HepG2 (cell line): ENCODE data around the gene DNAJC1. TPM values are rescaled to one million over a fixed set of nuclear protein-coding genes. Genes with fewer than 3 reads are reported as not detected.

Source experiments
- CBFB ChIP-seq: sonication (generic); formaldehyde crosslinking; IDR thresholded peaks from 2 replicates; pipeline ENCODE4 v1.4.0; 2020; ENCODE audit warnings: missing genetic modification reagents
- CCAR2 ChIP-seq: fragments of 200-400 bp; formaldehyde crosslinking; optimal IDR thresholded peaks from 2 replicates; pipeline ENCODE3; 2018; ENCODE audit warnings: low read depth, mild to moderate bottlenecking, low read length, moderate library complexity
- DPF2 ChIP-seq: sonication (generic); formaldehyde crosslinking; IDR thresholded peaks from 2 replicates; pipeline ENCODE4 v1.4.0; 2020; ENCODE audit warnings: mild to moderate bottlenecking, low read depth, missing genetic modification reagents, borderline replicate concordance
- GATAD1 ChIP-seq: IDR thresholded peaks from 2 replicates; pipeline ENCODE4 v1.6.1; 2016; ENCODE audit warnings: missing genetic modification reagents, missing compliant biosample characterization
- GTF2F1 ChIP-seq: fragments of 150-350 bp; IDR thresholded peaks from 2 replicates; pipeline ENCODE4 v1.6.1; 2014; ENCODE audit warnings: low read length
- HDAC1 ChIP-seq: sonication (generic); formaldehyde crosslinking; IDR thresholded peaks from 2 replicates; pipeline ENCODE4 v1.5.1; 2020; ENCODE audit warnings: mild to moderate bottlenecking, missing genetic modification reagents
- HOXA5 ChIP-seq: sonication (generic); formaldehyde crosslinking; IDR thresholded peaks from 2 replicates; pipeline ENCODE4 v1.4.0; 2020; ENCODE audit warnings: missing genetic modification reagents
- MLLT10 ChIP-seq: sonication (generic); formaldehyde crosslinking; IDR thresholded peaks from 2 replicates; pipeline ENCODE4 v1.4.0; 2020; ENCODE audit warnings: missing genetic modification reagents
- NFYB ChIP-seq: sonication (generic); formaldehyde crosslinking; IDR thresholded peaks from 2 replicates; pipeline ENCODE4 v1.4.0; 2020; ENCODE audit warnings: missing genetic modification reagents
- NR2C2 ChIP-seq: sonication (generic); formaldehyde crosslinking; IDR thresholded peaks from 2 replicates; pipeline ENCODE4 v1.4.0; 2020; ENCODE audit warnings: missing genetic modification reagents, mild to moderate bottlenecking, moderate library complexity, borderline replicate concordance
- NRL ChIP-seq: sonication (generic); formaldehyde crosslinking; IDR thresholded peaks from 2 replicates; pipeline ENCODE4 v1.5.0; 2020; ENCODE audit warnings: missing genetic modification reagents, mild to moderate bottlenecking, moderate library complexity, borderline replicate concordance
- PHB2 ChIP-seq: fragments of 450-650 bp; IDR thresholded peaks from 2 replicates; pipeline ENCODE4 v1.6.1; 2018; ENCODE audit not compliant: partially characterized antibody
- SETDB1 ChIP-seq: sonication (generic); formaldehyde crosslinking; IDR thresholded peaks from 2 replicates; pipeline ENCODE4 v1.5.1; 2020; ENCODE audit warnings: missing genetic modification reagents, mild to moderate bottlenecking, borderline replicate concordance
- SMAD3 ChIP-seq: sonication (generic); formaldehyde crosslinking; IDR thresholded peaks from 2 replicates; pipeline ENCODE4 v1.4.0; 2020; ENCODE audit warnings: missing genetic modification reagents
- SMARCE1 ChIP-seq: fragments of 450-650 bp; IDR thresholded peaks from 2 replicates; pipeline ENCODE4 v1.6.1; 2017; ENCODE audit warnings: borderline replicate concordance
- ZMAT3 ChIP-seq: sonication (generic); formaldehyde crosslinking; conservative IDR thresholded peaks from 2 replicates; pipeline ENCODE4 v1.7.0; 2021; ENCODE audit warnings: missing genetic modification reagents
- ZMYM2 ChIP-seq: sonication (generic); formaldehyde crosslinking; IDR thresholded peaks from 2 replicates; pipeline ENCODE4 v1.8.0; 2022; ENCODE audit warnings: mild to moderate bottlenecking, missing genetic modification reagents
- ZMYM4 ChIP-seq: sonication (generic); formaldehyde crosslinking; IDR thresholded peaks from 2 replicates; pipeline ENCODE4 v1.8.1; 2023; ENCODE audit warnings: mild to moderate bottlenecking, missing genetic modification reagents
- ZNF30 ChIP-seq: sonication (generic); formaldehyde crosslinking; IDR thresholded peaks from 2 replicates; pipeline ENCODE4 v1.5.0; 2020; ENCODE audit warnings: mild to moderate bottlenecking, missing genetic modification reagents
- ZNF33B ChIP-seq: sonication (generic); formaldehyde crosslinking; IDR thresholded peaks from 2 replicates; pipeline ENCODE4 v1.5.1; 2020; ENCODE audit warnings: mild to moderate bottlenecking, missing genetic modification reagents
- ZNF432 ChIP-seq: sonication (generic); formaldehyde crosslinking; IDR thresholded peaks from 2 replicates; pipeline ENCODE4 v1.5.0; 2020; ENCODE audit warnings: missing genetic modification reagents, mild to moderate bottlenecking, borderline replicate concordance
- ZNF441 ChIP-seq: sonication (generic); formaldehyde crosslinking; IDR thresholded peaks from 2 replicates; pipeline ENCODE4 v1.7.0; 2021; ENCODE audit warnings: missing genetic modification reagents, borderline replicate concordance
- ZNF629 ChIP-seq: sonication (generic); formaldehyde crosslinking; conservative IDR thresholded peaks from 2 replicates; pipeline ENCODE4 v1.5.0; 2020; ENCODE audit warnings: missing genetic modification reagents
- ZNF841 ChIP-seq: sonication (generic); formaldehyde crosslinking; IDR thresholded peaks from 2 replicates; pipeline ENCODE4 v1.8.1; 2023; ENCODE audit warnings: missing genetic modification reagents, borderline replicate concordance
- polyA plus RNA-seq, 8 experiments: library from polyadenylated mRNA; depleted of rRNA in 3 of 8; stranded (reverse) in 7 of 8; unstranded in 1 of 8; fragments of >200 nt; fragmentation: Illumina TruSeq in 4 of 8; extraction: Trizol in 4 of 8; gene quantifications; 2 replicates each; pipeline versions ENCODE4 v1.2.1 to v1.2.3, GENCODE V29; 2011 to 2016; ENCODE audit warnings: low read depth in 4 of 8, missing spikeins in 1 of 8, mixed read lengths in 1 of 8; ENCODE audit not compliant: insufficient read depth in 1 of 8
- total RNA-seq, 5 experiments: library from RNA; depleted of rRNA; stranded (reverse); fragments of >200 nt; fragmentation: Illumina TruSeq; extraction: Trizol; gene quantifications; 2 replicates each; pipeline ENCODE4 v1.2.3, GENCODE V29; 2016; ENCODE audit warnings: low read depth in 1 of 5
- TF ChIP-seq, protein P1 (sequence below): sonication (generic); formaldehyde crosslinking; IDR thresholded peaks from 2 replicates; pipeline ENCODE4 v1.4.0; 2020; ENCODE audit warnings: mild to moderate bottlenecking, missing genetic modification reagents, borderline replicate concordance
- TF ChIP-seq, protein P2 (sequence below): sonication (generic); formaldehyde crosslinking; conservative IDR thresholded peaks from 2 replicates; pipeline ENCODE4 v1.8.0; 2022; ENCODE audit warnings: missing genetic modification reagents

The DNAJC1 gene
- total and polyA plus RNA-seq, 2 of the 13 experiments (the other 11 are each of a cell fraction or from before 2014, with no cell fraction given) = 9.9 to 16.6 TPM

DNA sequence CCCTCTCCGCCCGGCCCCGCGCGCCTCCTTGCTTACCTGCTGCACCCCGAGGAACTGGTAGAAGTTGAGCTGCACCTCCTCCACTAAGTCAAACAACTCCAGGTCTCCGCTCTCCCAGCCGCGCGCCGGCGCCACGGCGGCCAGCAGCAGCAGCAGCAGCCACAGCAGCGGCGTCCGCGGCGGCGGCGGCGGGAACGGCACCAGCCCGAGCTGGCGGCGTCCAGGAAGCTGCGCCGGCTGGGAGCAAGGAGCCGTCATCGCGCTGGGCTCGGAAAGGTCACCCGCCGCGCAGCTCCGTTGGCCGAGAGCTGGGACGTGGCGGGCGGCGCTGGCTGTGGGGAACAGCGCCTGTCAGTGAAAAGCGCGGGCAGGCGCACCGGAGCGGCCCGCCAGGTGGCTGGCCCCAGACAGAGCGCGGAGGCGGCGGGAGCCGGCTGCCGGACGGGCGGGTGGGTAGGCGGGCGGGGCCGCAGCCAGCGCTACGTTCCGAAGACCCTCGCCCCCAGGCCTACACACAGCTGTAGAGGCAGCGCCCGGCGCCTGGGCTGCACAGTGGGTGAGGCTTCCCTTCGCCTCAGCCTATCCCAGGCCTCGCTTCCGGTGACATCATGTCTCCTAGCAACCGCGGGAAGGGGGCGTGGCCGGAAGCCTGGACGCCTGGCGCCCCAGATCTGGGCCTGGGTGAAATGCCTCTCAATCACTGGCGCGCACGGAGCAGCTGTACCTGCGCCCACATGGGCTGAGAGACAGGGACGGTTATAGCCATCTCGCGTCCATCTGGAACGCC is at the start of gene DNAJC1 (continued):
- TF ChIP-seq, protein P1, sequence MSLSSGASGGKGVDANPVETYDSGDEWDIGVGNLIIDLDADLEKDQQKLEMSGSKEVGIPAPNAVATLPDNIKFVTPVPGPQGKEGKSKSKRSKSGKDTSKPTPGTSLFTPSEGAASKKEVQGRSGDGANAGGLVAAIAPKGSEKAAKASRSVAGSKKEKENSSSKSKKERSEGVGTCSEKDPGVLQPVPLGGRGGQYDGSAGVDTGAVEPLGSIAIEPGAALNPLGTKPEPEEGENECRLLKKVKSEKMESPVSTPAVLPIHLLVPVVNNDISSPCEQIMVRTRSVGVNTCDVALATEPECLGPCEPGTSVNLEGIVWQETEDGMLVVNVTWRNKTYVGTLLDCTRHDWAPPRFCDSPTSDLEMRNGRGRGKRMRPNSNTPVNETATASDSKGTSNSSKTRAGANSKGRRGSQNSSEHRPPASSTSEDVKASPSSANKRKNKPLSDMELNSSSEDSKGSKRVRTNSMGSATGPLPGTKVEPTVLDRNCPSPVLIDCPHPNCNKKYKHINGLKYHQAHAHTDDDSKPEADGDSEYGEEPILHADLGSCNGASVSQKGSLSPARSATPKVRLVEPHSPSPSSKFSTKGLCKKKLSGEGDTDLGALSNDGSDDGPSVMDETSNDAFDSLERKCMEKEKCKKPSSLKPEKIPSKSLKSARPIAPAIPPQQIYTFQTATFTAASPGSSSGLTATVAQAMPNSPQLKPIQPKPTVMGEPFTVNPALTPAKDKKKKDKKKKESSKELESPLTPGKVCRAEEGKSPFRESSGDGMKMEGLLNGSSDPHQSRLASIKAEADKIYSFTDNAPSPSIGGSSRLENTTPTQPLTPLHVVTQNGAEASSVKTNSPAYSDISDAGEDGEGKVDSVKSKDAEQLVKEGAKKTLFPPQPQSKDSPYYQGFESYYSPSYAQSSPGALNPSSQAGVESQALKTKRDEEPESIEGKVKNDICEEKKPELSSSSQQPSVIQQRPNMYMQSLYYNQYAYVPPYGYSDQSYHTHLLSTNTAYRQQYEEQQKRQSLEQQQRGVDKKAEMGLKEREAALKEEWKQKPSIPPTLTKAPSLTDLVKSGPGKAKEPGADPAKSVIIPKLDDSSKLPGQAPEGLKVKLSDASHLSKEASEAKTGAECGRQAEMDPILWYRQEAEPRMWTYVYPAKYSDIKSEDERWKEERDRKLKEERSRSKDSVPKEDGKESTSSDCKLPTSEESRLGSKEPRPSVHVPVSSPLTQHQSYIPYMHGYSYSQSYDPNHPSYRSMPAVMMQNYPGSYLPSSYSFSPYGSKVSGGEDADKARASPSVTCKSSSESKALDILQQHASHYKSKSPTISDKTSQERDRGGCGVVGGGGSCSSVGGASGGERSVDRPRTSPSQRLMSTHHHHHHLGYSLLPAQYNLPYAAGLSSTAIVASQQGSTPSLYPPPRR = no peak
- TF ChIP-seq ZNF629 (no peak), HOXA5 (0 out of 2 replicates have a peak, but pooled peaks have one; percentile 4), SMARCE1 (no peak), PHB2 (no peak), GTF2F1 (no peak), ZNF30 (CRISPR knock-in tag) (no peak), CCAR2 (no peak), ZNF841 (no peak), MLLT10 (no peak), ZMYM4 (peak; percentile 78), NR2C2 (CRISPR knock-in tag) (peak; percentile 34; the same call in 1 of the 2 replicates), NRL (no peak), DPF2 (CRISPR knock-in tag) (no peak), SMAD3 (CRISPR knock-in tag) (peak; percentile 52; the same call in 1 of the 2 replicates), ZMYM2 (CRISPR knock-in tag) (no peak), SETDB1 (CRISPR knock-in tag) (no peak), ZNF441 (CRISPR knock-in tag) (no peak), HDAC1 (peak; percentile 61), NFYB (peak; percentile 71), CBFB (CRISPR knock-in tag) (peak; percentile 66; the same call in 1 of the 2 replicates), ZNF33B (no peak), GATAD1 (CRISPR knock-in tag) (peak; percentile 39; the same call in 1 of the 2 replicates), ZNF432 (no peak), ZMAT3 (CRISPR knock-in tag) (peak; percentile 86; the same call in 1 of the 2 replicates)
- TF ChIP-seq, protein P2, sequence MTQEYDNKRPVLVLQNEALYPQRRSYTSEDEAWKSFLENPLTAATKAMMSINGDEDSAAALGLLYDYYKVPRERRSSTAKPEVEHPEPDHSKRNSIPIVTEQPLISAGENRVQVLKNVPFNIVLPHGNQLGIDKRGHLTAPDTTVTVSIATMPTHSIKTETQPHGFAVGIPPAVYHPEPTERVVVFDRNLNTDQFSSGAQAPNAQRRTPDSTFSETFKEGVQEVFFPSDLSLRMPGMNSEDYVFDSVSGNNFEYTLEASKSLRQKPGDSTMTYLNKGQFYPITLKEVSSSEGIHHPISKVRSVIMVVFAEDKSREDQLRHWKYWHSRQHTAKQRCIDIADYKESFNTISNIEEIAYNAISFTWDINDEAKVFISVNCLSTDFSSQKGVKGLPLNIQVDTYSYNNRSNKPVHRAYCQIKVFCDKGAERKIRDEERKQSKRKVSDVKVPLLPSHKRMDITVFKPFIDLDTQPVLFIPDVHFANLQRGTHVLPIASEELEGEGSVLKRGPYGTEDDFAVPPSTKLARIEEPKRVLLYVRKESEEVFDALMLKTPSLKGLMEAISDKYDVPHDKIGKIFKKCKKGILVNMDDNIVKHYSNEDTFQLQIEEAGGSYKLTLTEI (CRISPR knock-in tag) = no peak
